Transverse colon (tissue), 4 donors: ENCODE data around the gene EME1.

Source experiments
- CTCF ChIP-seq, 5 experiments: fragments of 200-600 bp in 3 of 5; fragments of 450-650 bp in 2 of 5; sonication (generic) in 3 of 5; IDR thresholded peaks; 1 replicate in 2 of 5; 2 replicates in 3 of 5; pipeline ENCODE4 v1.5.1; 2016 to 2017; ENCODE audit warnings: antibody characterized with exemption in 5 of 5, inconsistent platforms in 3 of 5, mild to moderate bottlenecking in 2 of 5, moderate library complexity in 1 of 5
- POLR2A ChIP-seq: fragments of 450-650 bp; IDR thresholded peaks from one replicate; pipeline ENCODE4 v1.6.1; 2016; ENCODE audit warnings: antibody characterized with exemption, mild to moderate bottlenecking, moderate library complexity
- POLR2AphosphoS5 ChIP-seq, 3 donors: sonication (generic); formaldehyde crosslinking; IDR thresholded peaks; one replicate each; pipeline ENCODE4 v1.6.1; 2016; ENCODE audit warnings: antibody characterized with exemption in 3 of 3

DNA sequence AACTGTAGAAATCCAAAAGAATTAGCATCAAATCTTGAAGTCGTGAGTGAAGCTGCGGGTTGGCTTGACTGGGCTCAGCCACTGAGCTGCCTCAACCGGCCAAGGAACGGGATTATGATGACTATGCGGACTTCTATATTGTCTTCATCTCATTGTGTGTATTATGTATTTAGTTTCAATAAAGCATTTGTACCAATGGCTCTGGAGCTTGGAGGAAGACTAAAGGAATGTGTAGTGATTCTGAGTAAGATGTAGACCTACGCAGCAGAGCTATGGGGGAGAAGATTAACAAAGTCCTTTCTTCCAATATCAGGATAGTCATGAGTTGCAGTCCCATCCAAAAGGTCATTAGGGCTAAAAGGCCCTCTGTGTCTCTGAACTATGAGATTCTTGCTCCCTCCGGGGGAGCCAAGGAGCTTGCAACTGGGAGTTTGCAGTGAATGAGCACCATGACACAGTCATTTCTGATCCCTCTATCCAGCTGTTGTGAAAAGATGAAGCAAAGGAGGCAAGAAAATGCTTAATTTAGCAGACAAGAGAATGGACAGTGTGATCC lies 8.3 kb downstream of the EME1 start:
- TF ChIP-seq POLR2AphosphoS5 (IDR thresholded peaks at IDR 0.05) (no peak), CTCF (IDR thresholded peaks at IDR 0.05) (no peak), POLR2A (no peak)
